ENCODE results near the gene ZFC3H1.
"Not testable (repeated sequence)": the region's sequence is repeated elsewhere in the genome, so short reads cannot be mapped to it uniquely, and the experiment has no call there.

Gene ZFC3H1

DNA sequence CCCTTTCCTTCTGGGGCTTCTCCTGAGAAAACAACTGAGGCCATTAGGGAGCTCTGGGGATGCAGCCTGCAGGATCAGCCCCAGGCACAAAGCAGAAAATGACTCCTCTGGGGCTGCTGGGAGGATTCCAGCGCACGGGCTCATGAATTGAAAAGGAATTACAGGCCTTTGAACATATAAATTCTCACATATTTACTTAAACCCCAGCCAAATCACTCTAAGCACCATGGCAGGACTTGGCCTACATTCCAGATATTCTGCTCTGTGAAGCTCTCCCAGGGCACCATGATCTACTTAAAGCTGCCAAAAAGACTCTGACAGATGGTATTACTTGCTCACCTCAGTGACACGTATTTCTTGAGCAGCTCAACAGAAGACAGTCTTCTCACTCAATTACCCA, 87.2 kb downstream of the ZFC3H1 start:
- FAIRE-seq: no peak

DNA sequence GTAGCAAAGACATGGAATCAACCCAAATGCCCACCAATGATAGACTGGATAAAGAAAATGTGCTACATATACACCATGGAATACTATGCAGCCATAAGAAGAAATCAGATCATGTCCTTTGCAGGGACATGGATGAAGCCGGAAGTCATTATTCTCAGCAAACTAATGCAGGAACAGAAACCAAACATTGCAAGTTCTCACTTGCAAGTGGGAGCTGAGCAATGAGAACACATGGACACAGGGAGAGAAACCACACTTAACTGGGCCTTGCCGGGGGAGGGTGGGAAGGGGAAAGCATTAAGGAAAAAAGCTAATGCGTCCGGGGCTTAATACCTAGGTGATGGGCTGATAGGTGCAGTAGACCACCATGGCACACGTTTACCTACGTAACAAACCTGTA, 93.8 kb downstream of the ZFC3H1 start:
- not testable (repeated sequence) for FAIRE-seq

DNA sequence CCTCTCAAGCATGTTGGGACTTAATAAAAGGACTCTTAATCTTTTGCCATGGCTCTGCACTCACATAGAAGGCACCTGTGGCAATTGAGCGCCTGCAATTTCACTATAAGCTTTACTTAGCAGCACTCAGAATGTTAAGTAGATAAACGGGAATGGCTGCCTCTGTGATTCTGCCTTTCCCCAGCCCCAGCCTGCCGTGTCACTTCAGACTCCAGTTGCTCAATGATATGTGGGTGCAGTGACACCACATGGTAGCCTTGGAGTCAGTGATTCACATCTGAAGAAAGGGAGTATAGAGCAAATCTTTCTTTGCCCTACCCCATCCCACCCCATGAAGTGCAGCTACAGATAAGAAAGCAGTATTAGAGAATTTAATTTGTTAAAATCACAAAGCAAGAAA, 96.1 kb downstream of the ZFC3H1 start:
- FAIRE-seq: no peak

DNA sequence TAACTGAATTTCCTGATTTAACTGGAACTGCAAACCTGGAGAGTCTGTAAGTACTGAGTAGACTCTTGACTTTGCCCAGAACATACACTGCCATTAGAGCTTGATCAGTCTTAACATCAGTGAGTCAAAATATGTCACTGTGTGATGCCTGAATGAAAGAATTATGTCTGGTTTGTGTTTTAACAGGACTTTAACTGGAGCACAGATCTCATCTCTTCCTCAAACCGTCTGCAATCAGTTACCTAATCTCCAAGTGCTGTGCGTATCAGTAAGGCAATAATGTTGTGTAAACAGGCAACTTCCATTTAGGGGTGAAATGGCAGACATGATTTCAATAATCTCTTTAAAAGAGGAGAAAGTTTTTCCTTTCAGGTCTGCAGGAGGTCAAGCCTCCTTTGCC, 97.0 kb downstream of the ZFC3H1 start:
- FAIRE-seq: no peak

DNA sequence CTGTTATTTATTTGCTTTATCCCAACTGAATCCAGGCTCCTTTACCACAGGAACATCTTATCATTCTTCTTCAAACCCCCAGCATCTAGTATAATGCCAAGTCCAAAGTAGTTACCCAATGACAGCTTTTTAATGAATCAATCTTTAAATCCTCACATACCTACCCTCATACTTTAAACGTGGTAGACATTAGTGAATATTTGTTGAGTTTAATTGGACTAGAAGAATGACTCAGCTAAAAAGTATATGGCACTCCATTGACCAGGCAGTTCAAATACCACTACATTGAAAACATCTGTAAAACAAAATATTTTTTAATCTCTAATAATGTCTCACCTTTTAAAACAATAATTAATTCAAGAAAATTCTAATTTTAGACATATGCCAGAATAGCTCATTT, 98.1 kb downstream of the ZFC3H1 start:
- FAIRE-seq: no peak

- no peak for FAIRE-seq
Measured at GRCh38 chr12:71562676-71563595, 100.7 kb downstream of the ZFC3H1 start.
